Muscle layer of duodenum (tissue), 2 donors: ENCODE results near the gene STEAP1B.

Experiments used
- H3K27ac ChIP-seq: one replicate; pipeline ENCODE4 v1.7.0; 2013; ENCODE audit warnings: mild to moderate bottlenecking, low read length
- H3K27me3 ChIP-seq: one replicate; pipeline ENCODE4 v1.7.0; 2013; ENCODE audit warnings: low read depth, mild to moderate bottlenecking, control low read depth, low read length
- H3K36me3 ChIP-seq, 2 donors: one replicate each; pipeline ENCODE4 v1.7.0; 2013; ENCODE audit warnings: low read length in 2 of 2, control low read depth in 1 of 2, mild to moderate bottlenecking in 1 of 2; ENCODE audit not compliant: insufficient read depth in 2 of 2, control insufficient read depth in 1 of 2
- H3K4me1 ChIP-seq, 2 donors: one replicate each; pipeline ENCODE4 v1.7.0; 2013; ENCODE audit warnings: low read length in 2 of 2, mild to moderate bottlenecking in 2 of 2, control low read depth in 1 of 2, moderate library complexity in 1 of 2; ENCODE audit not compliant: insufficient read depth in 2 of 2, control insufficient read depth in 1 of 2
- H3K4me3 ChIP-seq, 2 donors: one replicate each; pipeline ENCODE4 v1.7.0; 2013; ENCODE audit warnings: low read length in 2 of 2, low read depth in 1 of 2, mild to moderate bottlenecking in 1 of 2
- H3K9me3 ChIP-seq, 2 donors: one replicate each; pipeline ENCODE4 v1.7.0; 2013; ENCODE audit warnings: low read length in 2 of 2, control low read depth in 1 of 2, mild to moderate bottlenecking in 1 of 2; ENCODE audit not compliant: control insufficient read depth in 1 of 2
- donor health status: healthy.

STEAP1B gene

GRCh38 chr7:22477262-22477661 is 22.7 kb downstream of the STEAP1B start:
- Histone ChIP-seq H3K4me1 (no peaks in the 10 kb centered on the region), H3K36me3 (no peaks in the 10 kb centered on the region), H3K27me3 (no peaks in the 10 kb centered on the region), H3K27ac (no peak overlapping the region), H3K9me3 (no peaks in the 10 kb centered on the region), H3K4me3 (no peak overlapping the region)

GRCh38 chr7:22476824-22477223 is 23.2 kb downstream of the STEAP1B start:
- Histone ChIP-seq H3K36me3 (no peaks in the 10 kb centered on the region), H3K4me1 (no peaks in the 10 kb centered on the region), H3K27me3 (no peaks in the 10 kb centered on the region), H3K4me3 (no peak overlapping the region), H3K27ac (no peak overlapping the region), H3K9me3 (no peaks in the 10 kb centered on the region)

GRCh38 chr7:22474645-22475044 is 25.3 kb downstream of the STEAP1B start:
- Histone ChIP-seq H3K36me3 (no peaks in the 10 kb centered on the region), H3K27me3 (no peaks in the 10 kb centered on the region), H3K4me1 (no peaks in the 10 kb centered on the region), H3K9me3 (no peaks in the 10 kb centered on the region), H3K4me3 (no peak overlapping the region), H3K27ac (no peak overlapping the region)

- Histone ChIP-seq H3K27me3 (no peaks in the 10 kb centered on the region), H3K36me3 (no peaks in the 10 kb centered on the region), H3K9me3 (no peaks in the 10 kb centered on the region), H3K4me3 (no peak overlapping the region), H3K4me1 (no peaks in the 10 kb centered on the region), H3K27ac (no peak overlapping the region)
Observed at GRCh38 chr7:22470981-22471380, 29.0 kb downstream of the STEAP1B start.

GRCh38 chr7:22469371-22470143 is 30.4 kb downstream of the STEAP1B start:
- Histone ChIP-seq H3K36me3 (no peaks in the 10 kb centered on the region), H3K4me3 (no peak overlapping the region), H3K9me3 (no peaks in the 10 kb centered on the region), H3K27me3 (no peaks in the 10 kb centered on the region), H3K4me1 (no peaks in the 10 kb centered on the region), H3K27ac (no peak overlapping the region)

GRCh38 chr7:22468609-22469008 is 31.4 kb downstream of the STEAP1B start:
- H3K27me3 ChIP-seq = no peaks in the 10 kb centered on the region
- no peaks in the 10 kb centered on the region for H3K36me3 ChIP-seq
- no peak overlapping the region for H3K4me3 ChIP-seq
- no peak overlapping the region for H3K27ac ChIP-seq
- no peaks in the 10 kb centered on the region for H3K9me3 ChIP-seq
- H3K4me1 ChIP-seq = no peaks in the 10 kb centered on the region

- no peak overlapping the region for H3K27ac ChIP-seq
- no peaks in the 10 kb centered on the region for H3K36me3 ChIP-seq
- no peaks in the 10 kb centered on the region for H3K4me1 ChIP-seq
- no peak overlapping the region for H3K4me3 ChIP-seq
- no peaks in the 10 kb centered on the region for H3K27me3 ChIP-seq
- H3K9me3 ChIP-seq = no peaks in the 10 kb centered on the region
Observed at GRCh38 chr7:22464299-22464698, 35.7 kb downstream of the STEAP1B start.

- H3K27ac ChIP-seq = no peak overlapping the region
- H3K4me3 ChIP-seq = no peak overlapping the region
- no peaks in the 10 kb centered on the region for H3K36me3 ChIP-seq
- H3K4me1 ChIP-seq = no peaks in the 10 kb centered on the region
- H3K9me3 ChIP-seq = no peaks in the 10 kb centered on the region
- H3K27me3 ChIP-seq = no peaks in the 10 kb centered on the region
Observed at GRCh38 chr7:22460363-22460988, 39.5 kb downstream of the STEAP1B start.

GRCh38 chr7:22457471-22457870 is 42.5 kb downstream of the STEAP1B start:
- no peak overlapping the region for H3K4me3 ChIP-seq
- no peak overlapping the region for H3K27ac ChIP-seq
- no peaks in the 10 kb centered on the region for H3K9me3 ChIP-seq
- no peaks in the 10 kb centered on the region for H3K36me3 ChIP-seq
- no peaks in the 10 kb centered on the region for H3K27me3 ChIP-seq
- no peaks in the 10 kb centered on the region for H3K4me1 ChIP-seq

GRCh38 chr7:22454446-22454845 is 45.5 kb downstream of the STEAP1B start:
- Histone ChIP-seq H3K27me3 (no peaks in the 10 kb centered on the region), H3K9me3 (no peaks in the 10 kb centered on the region), H3K4me1 (no peaks in the 10 kb centered on the region), H3K27ac (no peak overlapping the region), H3K36me3 (no peaks in the 10 kb centered on the region), H3K4me3 (no peak overlapping the region)

GRCh38 chr7:22452960-22453558 is 46.9 kb downstream of the STEAP1B start:
- H3K27me3 ChIP-seq = no peaks in the 10 kb centered on the region
- no peaks in the 10 kb centered on the region for H3K9me3 ChIP-seq
- no peak overlapping the region for H3K4me3 ChIP-seq
- no peaks in the 10 kb centered on the region for H3K4me1 ChIP-seq
- no peaks in the 10 kb centered on the region for H3K36me3 ChIP-seq
- H3K27ac ChIP-seq = no peak overlapping the region
